Measurements from ENCODE around the gene RASA3.

- no peak for TF ChIP-seq POLR2AphosphoS5 (IDR thresholded peaks at IDR 0.05)
- no peak for TF ChIP-seq CTCF (IDR thresholded peaks at IDR 0.05)
- TF ChIP-seq POLR2A (IDR thresholded peaks at IDR 0.05; ENCODE audit: low read depth), result no peak
These were observed 65.0 kb downstream of the RASA3 start for GRCh38 chr13:114067381-114067885.

Measured in esophagus muscularis mucosa (tissue), 3 donors.